K562 treated with DMSO at 1 percent for 24 hours (cell line): ENCODE data around the gene CCDC30. TPM values are rescaled to one million over a fixed set of nuclear protein-coding genes. Genes with fewer than 3 reads are reported as not detected.

ENCODE experiments used
- total RNA-seq: library from RNA; unstranded; fragments of 300-600 nt; gene quantifications from 2 replicates; pipeline ENCODE4 v1.2.3, GENCODE V29; 2022; ENCODE audit warnings: low read depth; ENCODE audit not compliant: insufficient read depth

CCDC30 gene
- 0.37 TPM in 1 of 2 replicates, not detected in the other for total RNA-seq

DNA sequence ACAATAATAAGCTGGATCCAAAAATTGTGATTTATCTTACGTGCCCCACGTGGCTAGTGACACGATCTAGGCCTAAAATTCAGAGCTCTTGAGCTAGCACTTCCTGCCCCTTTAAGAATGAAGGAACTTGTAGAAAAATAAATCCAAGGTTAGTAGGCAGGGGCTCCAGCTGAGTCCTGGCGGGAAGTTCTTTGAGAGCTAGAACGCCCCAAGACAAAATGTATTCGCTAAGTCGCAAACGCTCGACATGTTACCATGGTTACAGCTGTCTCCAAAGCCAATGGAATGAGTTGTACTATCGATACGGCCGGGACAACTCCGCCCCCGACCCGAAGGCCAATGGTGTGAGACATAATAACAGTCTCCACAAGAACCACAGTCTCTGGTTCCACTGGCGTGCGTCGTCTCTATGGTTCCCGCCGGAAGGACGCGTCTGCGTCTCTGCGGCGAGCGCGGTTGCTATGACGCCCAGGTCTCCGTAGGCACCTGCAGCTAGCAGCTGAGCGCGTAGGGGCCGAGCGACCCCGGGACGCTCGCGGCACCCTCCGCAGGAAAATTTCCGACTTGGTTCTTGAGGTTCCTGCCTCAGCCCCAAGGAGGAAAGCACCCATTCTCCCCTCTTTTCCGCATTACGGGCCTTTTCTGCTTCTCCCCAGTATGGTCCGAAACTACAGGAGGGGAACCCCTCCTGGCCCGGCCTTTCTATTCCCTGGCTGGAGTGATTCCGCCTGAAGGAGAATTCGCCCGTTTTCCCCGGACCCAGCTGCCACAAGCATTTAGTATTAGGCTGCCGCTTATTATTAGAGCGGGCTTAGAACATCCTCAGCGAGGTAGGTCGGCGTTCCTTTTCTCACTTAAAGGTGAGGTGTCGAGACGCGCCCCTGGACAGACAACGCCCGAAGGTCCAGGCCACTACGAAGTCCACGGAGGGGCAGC, at the start of gene CCDC30:
TSS of gene CCDC30 (plus strand) at position 459 of the 936 bp plus-strand sequence. CDS start 17,266 bp downstream, outside the sequence.

GRCh38 chr1:42456010-42456753, 6.9 kb upstream of the CCDC30 start, which contains the start of the genes PPCS and ZMYND12:
Gene PPCS (plus strand): TSS chr1:42456543. CDS start chr1:42456566, 23 bp downstream.
Gene ZMYND12 (minus strand): TSS chr1:42456022. CDS start chr1:42455997, 25 bp downstream.

GRCh38 chr1:42657981-42658876, 195.1 kb downstream of the CCDC30 start, which contains the start of gene PPIH:
Gene PPIH (plus strand): TSS chr1:42658423. CDS start chr1:42658447, 24 bp downstream.

DNA sequence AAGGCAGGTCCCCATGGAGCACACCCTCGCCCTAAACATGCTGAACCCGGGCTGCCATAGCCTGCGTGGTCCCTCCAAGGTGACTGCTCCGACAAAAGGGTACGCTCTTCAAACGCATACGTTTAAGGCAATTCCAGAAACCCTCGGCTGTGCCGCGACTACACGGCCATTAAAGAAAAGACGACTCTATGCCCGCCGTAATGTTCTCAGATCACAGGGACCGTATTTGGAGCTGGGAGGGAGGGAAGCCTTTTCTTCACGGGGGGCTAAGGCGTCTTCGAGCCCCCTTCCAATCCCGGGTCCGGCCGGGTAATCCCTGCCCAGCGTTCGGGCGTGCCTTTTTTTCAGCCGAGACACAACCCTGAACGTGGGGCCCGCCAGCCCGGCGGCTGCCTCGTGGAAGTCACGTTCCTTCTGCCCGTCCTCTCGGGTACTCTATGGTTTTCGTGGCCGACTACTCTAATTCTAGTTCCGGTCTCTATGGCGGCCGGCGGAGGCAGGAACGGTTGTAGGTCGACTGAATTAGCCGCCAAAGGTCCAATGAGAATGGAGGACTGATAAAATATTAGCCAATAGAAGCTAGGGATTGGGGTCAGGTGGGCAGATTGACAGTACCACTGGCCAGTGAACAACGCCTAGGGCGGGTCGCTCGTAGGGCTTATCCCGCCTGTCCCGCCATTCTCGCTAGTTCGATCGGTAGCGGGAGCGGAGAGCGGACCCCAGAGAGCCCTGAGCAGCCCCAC, 218.8 kb downstream of the CCDC30 start, which contains the start of gene YBX1:
TSS of gene YBX1 (plus strand) at position 678 of the 743 bp plus-strand sequence. CDS start 148 bp downstream, outside the sequence.

Other genes starting within 250 kb of the CCDC30 start
- gene FOXJ3, start 128.1 kb upstream of the CCDC30 start, total RNA-seq, result 13.3 and 13.6 TPM in 2 replicates
- 0.05 TPM in 1 of 2 replicates, not detected in the other for gene RIMKLA, start 82.5 kb upstream of the CCDC30 start, total RNA-seq
- not detected in 2 replicates for gene ZMYND12, start 7.3 kb upstream of the CCDC30 start, total RNA-seq
- 46.1 and 48.8 TPM in 2 replicates for gene PPCS, start 6.7 kb upstream of the CCDC30 start, total RNA-seq
- 107 and 116 TPM in 2 replicates for gene PPIH, start 195.1 kb downstream of the CCDC30 start, total RNA-seq
- gene YBX1, start 219.1 kb downstream of the CCDC30 start, total RNA-seq, result 952 and 983 TPM in 2 replicates